GM08714 (cell line): Measurements from ENCODE around the gene ITGAV.
"Not testable (repeated sequence)": the region's sequence is repeated elsewhere in the genome, so short reads cannot be mapped to it uniquely, and the experiment has no call there.

Experiments used
- H3K4me3 ChIP-seq: fragments of 200-500 bp; sonication (Bioruptor generic); 2 replicates; pipeline ENCODE4 v1.5.1; 2014; ENCODE audit warnings: mild to moderate bottlenecking, low read length, inconsistent platforms
- ZNF274 ChIP-seq: IDR thresholded peaks from 2 replicates; pipeline ENCODE4 v1.6.1; 2012; ENCODE audit warnings: mild to moderate bottlenecking, low read depth, low read length

The ITGAV gene

DNA sequence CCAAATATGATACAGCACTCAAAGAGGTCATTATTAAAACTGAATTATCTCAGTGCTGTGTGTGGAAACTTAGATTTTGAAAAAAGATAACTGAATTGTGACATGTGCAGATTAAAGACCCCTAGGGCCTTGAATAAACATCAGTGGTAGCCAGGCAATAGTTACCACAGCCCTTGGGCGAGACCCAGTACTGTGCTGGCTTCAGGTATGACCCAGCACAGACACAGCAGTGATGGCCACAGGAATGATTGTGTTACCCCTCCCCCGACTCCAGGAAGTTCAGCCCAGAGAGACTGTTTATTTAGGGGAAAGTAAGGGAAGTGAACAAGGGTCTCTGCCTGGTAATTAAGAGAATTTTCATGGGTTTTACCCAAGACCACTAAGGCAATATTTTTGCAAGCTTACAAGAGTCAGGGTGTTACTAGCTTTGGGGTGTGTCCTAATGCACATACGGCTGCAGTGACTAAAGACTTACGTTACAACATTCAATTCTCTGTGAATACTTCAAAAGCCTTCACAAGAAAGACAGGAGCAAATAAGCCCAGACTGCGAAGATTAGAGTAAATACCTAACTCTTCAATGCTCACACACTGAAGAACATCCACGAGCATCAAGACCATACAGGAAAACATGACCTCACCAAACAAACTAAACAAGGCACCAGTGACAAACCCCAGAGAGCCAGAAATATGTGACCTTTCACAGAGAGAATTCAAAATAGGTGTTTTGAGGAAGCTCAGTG, 28.2 kb upstream of the ITGAV start:
- H3K4me3 ChIP-seq, result no peak overlapping the region

GRCh38 chr2:186562209-186562578, 27.7 kb upstream of the ITGAV start:
- no peak for TF ChIP-seq ZNF274

More for the DNA sequence above, 28.2 kb upstream of the ITGAV start:
- no peak for TF ChIP-seq ZNF274

DNA sequence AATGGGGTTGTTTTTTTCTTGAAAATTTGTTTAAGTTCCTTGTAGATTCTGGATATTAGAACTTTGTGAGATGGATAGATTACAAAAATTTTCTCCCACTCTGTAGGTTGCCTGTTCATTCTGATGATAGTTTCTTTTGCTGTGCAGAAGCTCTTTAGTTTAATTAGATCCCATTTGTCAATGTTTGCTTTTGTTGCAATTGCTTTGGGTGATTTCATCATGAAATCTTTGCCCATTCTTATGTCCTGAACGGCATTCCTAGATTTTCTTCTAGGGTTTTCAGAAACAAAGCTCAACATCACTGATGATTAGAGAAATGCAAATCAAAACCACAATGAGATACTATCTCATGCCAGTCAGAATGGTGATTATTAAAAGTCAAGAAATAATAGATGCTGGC, 21.3 kb upstream of the ITGAV start:
- not testable (repeated sequence) for H3K4me3 ChIP-seq

More at GRCh38 chr2:186562209-186562578, 27.7 kb upstream of the ITGAV start:
- no peak overlapping the region for H3K4me3 ChIP-seq

- H3K4me3 ChIP-seq, result not testable (repeated sequence)
Measured at GRCh38 chr2:186569127-186569526, 20.7 kb upstream of the ITGAV start.

GRCh38 chr2:186569897-186570296, 20.0 kb upstream of the ITGAV start:
- no peak overlapping the region for H3K4me3 ChIP-seq
- TF ChIP-seq ZNF274, result no peak

DNA sequence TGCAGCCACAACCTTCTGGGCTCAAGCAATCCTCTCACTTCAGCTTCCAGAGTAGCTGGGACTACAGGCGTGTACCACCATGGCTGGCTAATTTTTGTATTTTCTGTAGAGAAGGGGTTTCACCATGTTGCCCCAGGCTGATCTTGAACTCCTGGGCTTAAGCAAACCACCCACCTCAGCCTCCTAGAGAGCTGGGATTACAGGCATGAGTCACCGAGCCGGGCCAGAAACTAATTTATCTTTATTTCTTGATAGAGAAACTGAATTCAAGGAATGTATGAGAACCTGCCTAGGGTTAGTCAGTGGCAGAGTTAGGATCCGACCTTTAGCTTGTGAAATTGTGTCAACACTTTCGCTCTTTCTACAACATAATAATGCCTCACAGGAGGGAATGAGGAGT, 19.3 kb upstream of the ITGAV start:
- H3K4me3 ChIP-seq, result no peak overlapping the region
- no peak for TF ChIP-seq ZNF274

GRCh38 chr2:186572705-186573104, 17.2 kb upstream of the ITGAV start:
- TF ChIP-seq ZNF274, result no peak
- H3K4me3 ChIP-seq, result no peak overlapping the region

GRCh38 chr2:186573531-186573930, 16.3 kb upstream of the ITGAV start:
- H3K4me3 ChIP-seq, result no peak overlapping the region
- no peak for TF ChIP-seq ZNF274

DNA sequence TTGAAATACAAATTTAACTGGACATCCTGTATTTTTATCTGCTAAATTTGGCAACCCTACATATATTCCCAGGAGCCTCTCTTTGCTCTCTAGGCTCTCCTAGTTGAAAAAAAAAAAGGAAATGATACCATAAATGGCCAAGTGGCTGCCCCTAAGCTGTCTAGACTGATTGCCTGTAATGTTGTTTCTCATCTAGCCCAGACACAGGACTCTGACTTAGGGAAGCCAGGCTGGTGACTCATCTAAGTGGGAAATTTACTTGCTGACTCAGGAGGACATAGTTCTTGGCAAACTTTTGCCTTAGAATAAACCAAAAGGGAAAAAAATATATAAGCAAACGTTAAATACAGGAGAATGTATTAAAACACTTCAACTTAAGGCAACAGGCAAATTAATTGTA, 14.6 kb upstream of the ITGAV start:
- no peak overlapping the region for H3K4me3 ChIP-seq
- no peak for TF ChIP-seq ZNF274

DNA sequence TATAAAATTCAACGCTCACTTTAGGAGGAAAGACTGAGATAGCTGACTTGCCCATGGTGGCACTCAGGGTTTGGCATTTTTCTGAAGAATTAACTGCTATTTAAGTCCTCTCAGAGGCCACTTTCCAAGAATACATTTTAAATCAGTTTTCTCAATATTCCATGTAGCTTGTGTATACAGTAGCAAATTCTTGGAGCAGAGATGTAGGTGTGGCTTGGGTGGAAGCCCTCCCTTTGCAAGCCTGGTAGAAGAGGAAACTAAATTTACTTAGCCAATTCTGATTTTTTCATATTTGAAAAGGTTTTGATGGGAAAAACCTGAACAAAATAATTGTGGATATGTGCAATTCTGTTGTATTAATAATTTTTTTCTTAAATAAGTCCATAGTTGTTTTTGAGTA, 14.0 kb upstream of the ITGAV start:
- H3K4me3 ChIP-seq, result no peak overlapping the region
- TF ChIP-seq ZNF274, result no peak

- H3K4me3 ChIP-seq, result no peak overlapping the region
- no peak for TF ChIP-seq ZNF274
Measured at GRCh38 chr2:186576614-186577013, 13.2 kb upstream of the ITGAV start.

DNA sequence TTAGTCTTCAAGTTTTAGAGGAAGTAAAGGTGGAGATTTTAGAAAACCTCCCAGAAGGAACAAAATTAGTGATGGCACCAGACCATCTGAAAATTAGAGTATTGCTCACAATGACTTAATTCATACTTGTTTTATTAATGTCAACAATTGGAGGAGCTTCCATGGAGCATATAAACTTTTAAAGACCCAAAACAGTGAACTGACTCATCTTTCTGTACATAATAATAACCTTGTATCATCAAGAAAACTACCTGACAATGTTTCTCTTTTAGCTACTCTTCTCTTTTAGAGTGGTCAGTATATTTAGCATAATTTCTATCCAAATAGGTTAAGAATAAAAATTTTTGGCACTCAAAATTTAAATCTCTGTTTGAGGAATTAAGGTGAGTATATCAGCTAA, 7.2 kb upstream of the ITGAV start:
- no peak for TF ChIP-seq ZNF274
- H3K4me3 ChIP-seq, result no peak overlapping the region

GRCh38 chr2:186584053-186584452, 5.8 kb upstream of the ITGAV start:
- H3K4me3 ChIP-seq, result no peak overlapping the region
- no peak for TF ChIP-seq ZNF274

GRCh38 chr2:186588421-186588820, 1.4 kb upstream of the ITGAV start:
- no peak for TF ChIP-seq ZNF274

GRCh38 chr2:186588940-186589611, 780 bp upstream of the ITGAV start:
- H3K4me3 ChIP-seq, result peak overlapping the region; percentile 98
- TF ChIP-seq ZNF274, result no peak

More at GRCh38 chr2:186588421-186588820, 1.4 kb upstream of the ITGAV start:
- no peak overlapping the region for H3K4me3 ChIP-seq

DNA sequence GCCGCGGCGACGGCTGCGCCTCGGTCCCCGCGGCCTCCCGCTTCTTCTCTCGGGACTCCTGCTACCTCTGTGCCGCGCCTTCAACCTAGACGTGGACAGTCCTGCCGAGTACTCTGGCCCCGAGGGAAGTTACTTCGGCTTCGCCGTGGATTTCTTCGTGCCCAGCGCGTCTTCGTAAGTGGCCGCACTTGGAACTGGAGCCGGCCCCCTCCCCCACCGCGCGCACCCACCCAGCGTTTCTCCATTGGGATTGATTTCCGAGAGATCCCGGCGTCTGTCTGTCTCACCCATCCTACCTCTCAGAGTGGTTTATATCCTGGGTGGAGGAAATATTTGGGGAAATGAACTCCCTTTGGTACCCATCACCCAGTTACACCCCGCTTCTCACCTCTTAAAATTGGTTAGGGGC, 498 bp downstream of the ITGAV start:
- H3K4me3 ChIP-seq, result peak overlapping the region; percentile 98
- no peak for TF ChIP-seq ZNF274
